Right lobe of liver (tissue), 4 donors: ENCODE measurements around the gene UBIAD1.

Experiments used
- CTCF ChIP-seq, 4 donors: fragments of 200-600 bp in 3 of 4; fragments of 450-650 bp in 1 of 4; IDR thresholded peaks; one replicate each; pipeline versions ENCODE4 v1.5.1 to v1.8.0; 2016 to 2022; ENCODE audit warnings: antibody characterized with exemption in 4 of 4, mild to moderate bottlenecking in 2 of 4
- POLR2A ChIP-seq: fragments of 450-650 bp; IDR thresholded peaks from one replicate; pipeline ENCODE4 v1.6.1; 2017; ENCODE audit warnings: antibody characterized with exemption, mild to moderate bottlenecking
- donor health status: DM: no; HTN: no; CAD: no.
- donor health status: DM: no; HTN: no; CAD: no.
- donor health status: DM: no; HTN: yes; CAD: no.

GRCh38 chr1:11307852-11308251, 34.9 kb downstream of the UBIAD1 start:
- TF ChIP-seq CTCF (IDR thresholded peaks at IDR 0.05), result no peak
- TF ChIP-seq POLR2A, result no peak
